SU-DHL-6 (cell line): ENCODE measurements around the gene SLC45A1.

Source experiments
- H2AFZ ChIP-seq: fragments of 200-600 bp; sonication (generic); 2 replicates; pipeline ENCODE4 v1.6.1; 2014; ENCODE audit warnings: low read depth, mild to moderate bottlenecking, moderate library complexity, mixed read lengths, antibody characterized with exemption, low read length; ENCODE audit not compliant: severe bottlenecking
- H3F3A ChIP-seq: fragments of 200-600 bp; shearing (Covaris generic); 2 replicates; pipeline ENCODE4 v1.6.0; 2016; ENCODE audit warnings: antibody characterized with exemption, mild to moderate bottlenecking; ENCODE audit not compliant: insufficient read depth
- H3K27ac ChIP-seq: fragments of 200-600 bp; sonication (generic); 2 replicates; pipeline ENCODE4 v1.5.1; 2016; ENCODE audit warnings: low read depth, mild to moderate bottlenecking, low read length, moderate library complexity, mixed read lengths
- H3K27me3 ChIP-seq: fragments of 200-600 bp; sonication (generic), shearing (Covaris generic); 2 replicates; pipeline ENCODE4 v1.6.0; 2014; ENCODE audit warnings: mild to moderate bottlenecking, low read length
- H3K36me3 ChIP-seq: fragments of 200-600 bp; sonication (generic); 2 replicates; pipeline ENCODE4 v1.6.1; 2014; ENCODE audit warnings: mild to moderate bottlenecking, low read length, mixed read lengths
- H3K4me2 ChIP-seq: fragments of 300-600, 200-600 bp; shearing (Covaris generic), sonication (generic); 2 replicates; pipeline ENCODE4 v1.6.0; 2014; ENCODE audit warnings: low read length, low read depth, mild to moderate bottlenecking; ENCODE audit not compliant: poor library complexity, severe bottlenecking
- H3K4me3 ChIP-seq: fragments of 200-600 bp; sonication (generic); 2 replicates; pipeline ENCODE4 v1.5.1; 2014; ENCODE audit warnings: antibody characterized with exemption, low read length, mild to moderate bottlenecking, mixed read lengths; ENCODE audit not compliant: insufficient read depth, poor library complexity, severe bottlenecking
- H3K79me2 ChIP-seq: fragments of 200-600 bp; sonication (generic); 2 replicates; pipeline ENCODE4 v1.6.1; 2014; ENCODE audit warnings: mild to moderate bottlenecking, low read length, moderate library complexity; ENCODE audit not compliant: insufficient read depth
- H3K9ac ChIP-seq: fragments of 200-600 bp; sonication (generic); 2 replicates; pipeline ENCODE4 v1.7.0; 2014; ENCODE audit warnings: mild to moderate bottlenecking, low read length
- H3K9me2 ChIP-seq: fragments of 200-600 bp; sonication (generic); replicated peaks from 2 replicates; pipeline ENCODE4 v1.6.1; 2014; ENCODE audit warnings: low read length; ENCODE audit not compliant: insufficient read depth
- H3K9me3 ChIP-seq: fragments of 200-600 bp; sonication (generic); 2 replicates; pipeline ENCODE4 v1.6.1; 2014; ENCODE audit warnings: low read length, mixed read lengths; ENCODE audit not compliant: insufficient read depth
- H4K20me1 ChIP-seq: fragments of 200-600 bp; sonication (generic); 2 replicates; pipeline ENCODE4 v1.6.1; 2014; ENCODE audit warnings: low read depth, mild to moderate bottlenecking, antibody characterized with exemption, low read length, moderate library complexity, mixed read lengths
- EZH2phosphoT487 ChIP-seq: fragments of 200-600 bp; sonication (generic), shearing (Covaris generic); conservative IDR thresholded peaks from 2 replicates; pipeline ENCODE4 v1.6.1; 2018; ENCODE audit warnings: mild to moderate bottlenecking, antibody characterized with exemption, low read length, moderate library complexity, mixed read lengths
- TF ChIP-seq, protein P1 (sequence below): fragments of 200-600 bp; sonication (generic); IDR thresholded peaks from one replicate; pipeline ENCODE4 v1.5.1; 2017; ENCODE audit warnings: antibody characterized with exemption, mild to moderate bottlenecking, low read length, moderate library complexity; ENCODE audit not compliant: insufficient read depth, poor library complexity, severe bottlenecking

The SLC45A1 gene

DNA sequence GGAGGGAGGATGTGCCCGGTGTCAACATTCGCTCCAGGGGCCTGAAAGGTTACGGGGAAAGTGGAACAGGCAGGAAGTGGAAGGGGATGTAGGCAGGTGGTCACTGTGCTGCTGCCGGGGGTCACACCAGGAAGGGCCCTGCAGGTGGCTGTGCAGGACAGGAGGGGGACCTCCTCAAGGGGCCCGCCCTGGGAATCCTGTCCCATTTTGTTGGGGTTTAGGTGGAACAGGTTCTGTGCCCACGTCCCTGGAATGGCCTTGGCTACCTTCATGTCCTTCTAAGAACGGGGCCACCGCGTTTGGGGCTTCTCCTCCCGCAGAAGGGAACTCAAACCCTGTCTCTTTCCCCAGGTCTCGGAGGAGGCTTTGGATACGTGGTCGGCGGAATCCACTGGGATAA, 11.9 kb downstream of the SLC45A1 start:
- no peak overlapping the region for H3K9ac ChIP-seq
- TF ChIP-seq EZH2phosphoT487 = no peak
- TF ChIP-seq, protein P1, sequence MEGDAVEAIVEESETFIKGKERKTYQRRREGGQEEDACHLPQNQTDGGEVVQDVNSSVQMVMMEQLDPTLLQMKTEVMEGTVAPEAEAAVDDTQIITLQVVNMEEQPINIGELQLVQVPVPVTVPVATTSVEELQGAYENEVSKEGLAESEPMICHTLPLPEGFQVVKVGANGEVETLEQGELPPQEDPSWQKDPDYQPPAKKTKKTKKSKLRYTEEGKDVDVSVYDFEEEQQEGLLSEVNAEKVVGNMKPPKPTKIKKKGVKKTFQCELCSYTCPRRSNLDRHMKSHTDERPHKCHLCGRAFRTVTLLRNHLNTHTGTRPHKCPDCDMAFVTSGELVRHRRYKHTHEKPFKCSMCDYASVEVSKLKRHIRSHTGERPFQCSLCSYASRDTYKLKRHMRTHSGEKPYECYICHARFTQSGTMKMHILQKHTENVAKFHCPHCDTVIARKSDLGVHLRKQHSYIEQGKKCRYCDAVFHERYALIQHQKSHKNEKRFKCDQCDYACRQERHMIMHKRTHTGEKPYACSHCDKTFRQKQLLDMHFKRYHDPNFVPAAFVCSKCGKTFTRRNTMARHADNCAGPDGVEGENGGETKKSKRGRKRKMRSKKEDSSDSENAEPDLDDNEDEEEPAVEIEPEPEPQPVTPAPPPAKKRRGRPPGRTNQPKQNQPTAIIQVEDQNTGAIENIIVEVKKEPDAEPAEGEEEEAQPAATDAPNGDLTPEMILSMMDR = no peak
- H3K4me3 ChIP-seq = no peak overlapping the region
- no peaks in the 10 kb centered on the region for H3K79me2 ChIP-seq
- H3K27me3 ChIP-seq = no peaks in the 10 kb centered on the region
- no peaks in the 10 kb centered on the region for H3K36me3 ChIP-seq
- no peak overlapping the region for H3K4me2 ChIP-seq
- H3K27ac ChIP-seq = no peak overlapping the region
- H3K9me3 ChIP-seq = no peaks in the 10 kb centered on the region
- no peaks in the 10 kb centered on the region for H4K20me1 ChIP-seq
- no peaks in the 10 kb centered on the region for H3F3A ChIP-seq
- no peak overlapping the region for H2AFZ ChIP-seq
- no peaks in the 10 kb centered on the region for H3K9me2 ChIP-seq

DNA sequence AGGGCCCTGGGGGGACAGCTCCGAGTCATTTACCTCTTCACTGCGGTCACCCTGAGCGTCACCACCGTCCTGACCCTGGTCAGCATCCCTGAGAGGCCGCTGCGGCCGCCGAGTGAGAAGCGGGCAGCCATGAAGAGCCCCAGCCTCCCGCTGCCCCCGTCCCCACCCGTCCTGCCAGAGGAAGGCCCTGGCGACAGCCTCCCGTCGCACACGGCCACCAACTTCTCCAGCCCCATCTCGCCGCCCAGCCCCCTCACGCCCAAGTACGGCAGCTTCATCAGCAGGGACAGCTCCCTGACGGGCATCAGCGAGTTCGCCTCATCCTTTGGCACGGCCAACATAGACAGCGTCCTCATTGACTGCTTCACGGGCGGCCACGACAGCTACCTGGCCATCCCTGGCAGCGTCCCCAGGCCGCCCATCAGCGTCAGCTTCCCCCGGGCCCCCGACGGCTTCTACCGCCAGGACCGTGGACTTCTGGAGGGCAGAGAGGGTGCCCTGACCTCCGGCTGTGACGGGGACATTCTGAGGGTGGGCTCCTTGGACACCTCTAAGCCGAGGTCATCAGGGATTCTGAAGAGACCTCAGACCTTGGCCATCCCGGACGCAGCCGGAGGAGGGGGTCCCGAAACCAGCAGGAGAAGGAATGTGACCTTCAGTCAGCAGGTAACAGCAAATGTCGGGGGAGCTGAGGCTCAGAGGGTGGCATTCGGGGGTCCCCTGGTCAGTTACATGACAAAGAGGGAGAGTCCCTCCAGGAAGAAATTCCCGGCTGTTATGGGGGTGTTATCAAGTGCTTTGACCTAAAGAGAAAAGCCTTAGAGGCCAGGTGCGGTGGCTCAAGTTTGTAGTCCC, 12.6 kb downstream of the SLC45A1 start:
- no peaks in the 10 kb centered on the region for H3K79me2 ChIP-seq
- no peak overlapping the region for H3K4me3 ChIP-seq
- no peak overlapping the region for H3K9ac ChIP-seq
- H3K36me3 ChIP-seq = no peaks in the 10 kb centered on the region
- TF ChIP-seq, protein P1 = no peak
- H2AFZ ChIP-seq = no peak overlapping the region
- H3K4me2 ChIP-seq = no peak overlapping the region
- no peaks in the 10 kb centered on the region for H3F3A ChIP-seq
- no peaks in the 10 kb centered on the region for H3K9me2 ChIP-seq
- no peaks in the 10 kb centered on the region for H3K27me3 ChIP-seq
- no peaks in the 10 kb centered on the region for H4K20me1 ChIP-seq
- H3K27ac ChIP-seq = no peak overlapping the region
- H3K9me3 ChIP-seq = no peaks in the 10 kb centered on the region

DNA sequence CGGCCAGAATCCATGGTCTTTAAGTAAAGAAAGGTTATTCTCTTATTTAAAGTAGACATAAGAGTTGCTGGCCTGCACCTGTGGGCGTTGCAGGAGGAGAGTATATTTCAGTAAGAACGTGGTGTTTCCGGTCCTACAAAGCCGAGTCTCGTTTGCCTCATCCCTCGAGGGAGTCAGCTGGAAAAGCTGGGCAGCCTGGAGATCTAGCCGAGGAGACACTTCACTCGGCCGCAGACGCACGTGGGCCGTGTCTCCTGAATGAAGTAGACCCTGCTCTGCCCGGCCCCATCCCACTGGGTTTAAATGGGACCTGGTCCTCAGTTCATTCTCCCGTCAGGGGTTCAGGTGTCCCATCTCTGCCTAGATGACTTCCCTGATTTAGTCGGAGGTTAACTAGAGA, 14.9 kb downstream of the SLC45A1 start:
- Histone ChIP-seq H3K4me3 (no peak overlapping the region), H3K9me3 (no peaks in the 10 kb centered on the region), H3K27ac (no peak overlapping the region), H3K4me2 (no peak overlapping the region), H3K9me2 (no peaks in the 10 kb centered on the region), H3K27me3 (no peaks in the 10 kb centered on the region), H3K79me2 (no peaks in the 10 kb centered on the region), H3K36me3 (no peaks in the 10 kb centered on the region), H3K9ac (no peak overlapping the region), H3F3A (no peaks in the 10 kb centered on the region), H4K20me1 (no peaks in the 10 kb centered on the region), H2AFZ (no peak overlapping the region)
- TF ChIP-seq, protein P1 = no peak
- TF ChIP-seq EZH2phosphoT487 = no peak
